Ureter (tissue), 1 donor: Measurements from ENCODE around the gene TSGA10. TPM values are rescaled to one million over a fixed set of nuclear protein-coding genes. Genes with fewer than 3 reads are reported as not detected.
A peak's percentile ranks its signal among the peaks of the same experiment; 100 is the strongest.
"Not testable (repeated sequence)": the region's sequence is repeated elsewhere in the genome, so short reads cannot be mapped to it uniquely, and the experiment has no call there.

Experiments used
- DNase-seq: peaks from one replicate; pipeline ENCODE4 v3.0.0-alpha.2; 2020; ENCODE audit warnings: low spot score
- total RNA-seq: library from RNA; stranded (reverse); gene quantifications from one replicate; pipeline ENCODE4 v1.2.4, GENCODE V29; 2023
- donor health status: DM: yes; HTN: yes; CAD: no.

TSGA10 gene
- total RNA-seq, result 19.9 TPM

- peak; percentile 94 for DNase-seq
These were observed at the start of gene TSGA10, which contains the start of gene LIPT1 for GRCh38 chr2:99154643-99155536. TSS of gene TSGA10 (minus strand) at chr2:99154942. CDS start at chr2:99109439, 45,503 bp downstream. TSS of gene LIPT1 (plus strand) at chr2:99154967. CDS start at chr2:99161958, 6,991 bp downstream.

GRCh38 chr2:99201959-99202678, 47.4 kb upstream of the TSGA10 start:
- no peak for DNase-seq

GRCh38 chr2:99200076-99200800, 45.5 kb upstream of the TSGA10 start:
- no peak for DNase-seq

GRCh38 chr2:99198103-99198841, 43.5 kb upstream of the TSGA10 start:
- peak; percentile 50 for DNase-seq

GRCh38 chr2:99192364-99192763, 37.6 kb upstream of the TSGA10 start:
- DNase-seq, result not testable (repeated sequence)

- no peak for DNase-seq
These were observed 35.8 kb upstream of the TSGA10 start for GRCh38 chr2:99190548-99190947.

- DNase-seq, result no peak
These were observed 33.6 kb upstream of the TSGA10 start for GRCh38 chr2:99188357-99188756.

GRCh38 chr2:99187011-99187410, 32.3 kb upstream of the TSGA10 start:
- DNase-seq, result no peak

GRCh38 chr2:99184811-99185210, 30.1 kb upstream of the TSGA10 start:
- DNase-seq, result no peak

GRCh38 chr2:99183025-99183424, 28.3 kb upstream of the TSGA10 start:
- DNase-seq, result no peak

- DNase-seq, result no peak
These were observed 26.9 kb upstream of the TSGA10 start for GRCh38 chr2:99181624-99182000.

GRCh38 chr2:99180755-99181623, 26.2 kb upstream of the TSGA10 start, which contains the start of the genes MITD1 and MRPL30:
TSS of gene MITD1 (minus strand) at chr2:99181058. CDS start at chr2:99180981, 77 bp downstream.
TSS of gene MRPL30 (plus strand) at chr2:99181184. CDS start at chr2:99186204, 5,020 bp downstream.
- DNase-seq, result peak; percentile 95

- no peak for DNase-seq
These were observed 16.8 kb upstream of the TSGA10 start for GRCh38 chr2:99171377-99172140.

- DNase-seq, result no peak
These were observed 14.8 kb upstream of the TSGA10 start for GRCh38 chr2:99169534-99169933.

- no peak for DNase-seq
These were observed 11.5 kb upstream of the TSGA10 start for GRCh38 chr2:99166218-99166617.

GRCh38 chr2:99159594-99159993, 4.9 kb upstream of the TSGA10 start:
- DNase-seq, result no peak

GRCh38 chr2:99158599-99158998, 3.9 kb upstream of the TSGA10 start:
- DNase-seq, result no peak

GRCh38 chr2:99156891-99157290, 2.1 kb upstream of the TSGA10 start:
- DNase-seq, result no peak

- DNase-seq, result no peak
These were observed 679 bp downstream of the TSGA10 start for GRCh38 chr2:99153921-99154604.
